CD4-positive, alpha-beta T cell (primary cell): ENCODE data around the gene INTS11. TPM values are rescaled to one million over a fixed set of nuclear protein-coding genes. Genes with fewer than 3 reads are reported as not detected.

Experiments used
- ATAC-seq: fragments of 200-7000 bp; cut with Tn5 transposase; one replicate; pipeline ENCODE4 v1.10.0; 2022; ENCODE audit warnings: mild to moderate bottlenecking; ENCODE audit not compliant: poor library complexity
- CTCF ChIA-PET: fragments of 350-600 bp; sonication (Branson Sonifier 250); formaldehyde crosslinking; loops from one replicate; lab custom pipeline; 2021; ENCODE audit warnings: antibody characterized with exemption, inconsistent platforms; lab: Charles Lee
- POLR2A ChIA-PET: fragments of 350-600 bp; sonication (Branson Sonifier 250); formaldehyde crosslinking; loops from one replicate; lab custom pipeline; 2021; ENCODE audit warnings: antibody characterized with exemption, inconsistent platforms; lab: Charles Lee
- DNase-seq, 14 experiments: peaks; one replicate each; pipeline ENCODE4 v3.0.0-alpha.2; 2013 to 2020; ENCODE audit warnings: mixed read lengths in 2 of 14
- H3K27ac ChIP-seq, 2 donors: one replicate each; pipeline versions ENCODE4 v1.5.1 to v1.7.0; 2013; ENCODE audit warnings: low read length in 2 of 2, low read depth in 1 of 2, mild to moderate bottlenecking in 1 of 2
- H3K27me3 ChIP-seq, 2 experiments: 1 replicate in 1 of 2; 2 replicates in 1 of 2; pipeline versions ENCODE4 v1.6.1 to v1.7.0; 2013; ENCODE audit warnings: low read length in 2 of 2, control low read depth in 1 of 2, mild to moderate bottlenecking in 1 of 2, moderate library complexity in 1 of 2; ENCODE audit not compliant: insufficient read depth in 2 of 2, control insufficient read depth in 1 of 2
- H3K36me3 ChIP-seq: one replicate; pipeline ENCODE4 v1.6.1; 2013; ENCODE audit warnings: low read length, control low read depth; ENCODE audit not compliant: insufficient read depth
- H3K4me1 ChIP-seq: one replicate; pipeline ENCODE4 v1.6.1; 2013; ENCODE audit warnings: low read length, control low read depth; ENCODE audit not compliant: insufficient read depth
- H3K4me3 ChIP-seq: one replicate; pipeline ENCODE4 v1.5.1; 2013; ENCODE audit warnings: mild to moderate bottlenecking, low read length, moderate library complexity
- H3K9me3 ChIP-seq, 2 experiments: 1 replicate in 1 of 2; 2 replicates in 1 of 2; pipeline versions ENCODE4 v1.6.1 to v1.7.0; 2013; ENCODE audit warnings: low read length in 2 of 2, mild to moderate bottlenecking in 2 of 2, control low read depth in 1 of 2, moderate library complexity in 1 of 2; ENCODE audit not compliant: control insufficient read depth in 1 of 2, insufficient read depth in 1 of 2
- H3K27ac Mint-ChIP-seq: one replicate; pipeline ENCODE4 v1.8.0; 2020; ENCODE audit warnings: mixed read lengths
- H3K27me3 Mint-ChIP-seq: one replicate; pipeline ENCODE4 v1.8.0; 2021; ENCODE audit warnings: mixed read lengths
- H3K36me3 Mint-ChIP-seq: one replicate; pipeline ENCODE4 v1.8.0; 2021; ENCODE audit warnings: low read depth, mixed read lengths
- H3K4me1 Mint-ChIP-seq: one replicate; pipeline ENCODE4 v1.8.0; 2021; ENCODE audit warnings: low read depth, mixed read lengths
- H3K4me3 Mint-ChIP-seq: one replicate; pipeline ENCODE4 v1.8.0; 2020; ENCODE audit warnings: mild to moderate bottlenecking, mixed read lengths
- H3K9me3 Mint-ChIP-seq: one replicate; pipeline ENCODE4 v1.8.0; 2020; ENCODE audit warnings: mixed read lengths
- CTCF ChIP-seq: fragments of 200-600 bp; IDR thresholded peaks from one replicate; pipeline ENCODE4 v1.8.0; 2022; ENCODE audit warnings: antibody characterized with exemption, mild to moderate bottlenecking
- intact Hi-C, 2 experiments: fragments of 100-400 bp; cut with DNase I in 1 of 2; cut with micrococcal nuclease in 1 of 2; formaldehyde crosslinking; loops; one replicate each; pipeline versions ENCODE4 v1.15.1 to v1.9.0; 2023 to 2025; cut with DNase I, micrococcal nuclease
- total RNA-seq, 174 experiments: library from RNA in 2 of 174; stranded (reverse) in 2 of 174; gene quantifications; one replicate each; pipeline ENCODE4 v1.2.3 and lab custom pipeline; 2021 to 2026

INTS11 gene
- total RNA-seq, 2 experiments from 2014 or later: 130 to 137 TPM

- H3K27me3 ChIP-seq: peaks cover 37 to 50% of the 10 kb centered on the region in 2 experiments
- no peak overlapping the region for H3K27ac Mint-ChIP-seq
- H3K36me3 Mint-ChIP-seq: no peaks in the 10 kb centered on the region
- intact Hi-C loops: no loop called here
- H3K27me3 Mint-ChIP-seq: peaks cover 47% of the 10 kb centered on the region
- no peak overlapping the region for H3K4me3 ChIP-seq
- H3K9me3 Mint-ChIP-seq: no peaks in the 10 kb centered on the region
- peaks cover 54% of the 10 kb centered on the region for H3K4me1 ChIP-seq
- no peak for TF ChIP-seq CTCF
- ATAC-seq: no peak
- H3K9me3 ChIP-seq: peaks cover 0 to 31% of the 10 kb centered on the region in 2 experiments
- DNase-seq: no peak
- H3K4me3 Mint-ChIP-seq: no peak overlapping the region
- H3K27ac ChIP-seq: no peak overlapping the region
- ChIA-PET POLR2A (interaction anchor here (0.8 to 1.0 kb wide), 2 partner anchors 19 to 51 kb away, joined by 3 read pairs; no protein-coding TSS in a partner anchor), CTCF (no interaction called here)
- peaks cover 32% of the 10 kb centered on the region for H3K4me1 Mint-ChIP-seq
- H3K36me3 ChIP-seq: no peaks in the 10 kb centered on the region
Measured at GRCh38 chr1:1356166-1356795, 31.8 kb upstream of the INTS11 start.

GRCh38 chr1:1355416-1355815, 31.0 kb upstream of the INTS11 start:
- intact Hi-C loops: loop anchor here in 1 of 2 experiments (2.0 kb wide), 1 partner anchor 15 kb away; no protein-coding TSS in a partner anchor
- POLR2A ChIA-PET: interaction anchor here (0.8 to 2.3 kb wide), 3 partner anchors 16 to 50 kb away, joined by 3 to 12 read pairs (median 3); no protein-coding TSS in a partner anchor
- H3K4me1 ChIP-seq: peaks cover 54% of the 10 kb centered on the region
- H3K4me1 Mint-ChIP-seq: peaks cover 28% of the 10 kb centered on the region
- H3K4me3 Mint-ChIP-seq: no peak overlapping the region
- H3K4me3 ChIP-seq: no peak overlapping the region
- no peak for DNase-seq
- ATAC-seq: no peak
- no peaks in the 10 kb centered on the region for H3K36me3 Mint-ChIP-seq
- CTCF ChIA-PET: no interaction called here
- H3K27ac ChIP-seq: no peak overlapping the region
- peaks cover 37 to 50% of the 10 kb centered on the region in 2 experiments for H3K27me3 ChIP-seq
- H3K27ac Mint-ChIP-seq: no peak overlapping the region
- H3K9me3 Mint-ChIP-seq: no peaks in the 10 kb centered on the region
- TF ChIP-seq CTCF: no peak
- no peaks in the 10 kb centered on the region for H3K36me3 ChIP-seq
- H3K27me3 Mint-ChIP-seq: peaks cover 41% of the 10 kb centered on the region
- H3K9me3 ChIP-seq: peaks cover 0 to 31% of the 10 kb centered on the region in 2 experiments

- intact Hi-C loops: loop anchor here in 1 of 2 experiments (2.0 kb wide), 1 partner anchor 16 kb away; no protein-coding TSS in a partner anchor
- Mint-ChIP-seq H3K27ac (no peak overlapping the region), H3K27me3 (peaks cover 41% of the 10 kb centered on the region), H3K36me3 (no peaks in the 10 kb centered on the region), H3K4me3 (peak overlapping the region; percentile 7), H3K4me1 (peaks cover 28% of the 10 kb centered on the region), H3K9me3 (no peaks in the 10 kb centered on the region)
- Histone ChIP-seq H3K27ac (no peak overlapping the region), H3K4me3 (no peak overlapping the region), H3K4me1 (peaks cover 48% of the 10 kb centered on the region), H3K36me3 (no peaks in the 10 kb centered on the region), H3K27me3 (peaks cover 32 to 50% of the 10 kb centered on the region in 2 experiments), H3K9me3 (peaks cover 0 to 31% of the 10 kb centered on the region in 2 experiments)
- ChIA-PET CTCF (interaction anchor here (2.0 kb wide), 1 partner anchor 17 kb away, joined by 9 read pairs; no protein-coding TSS in a partner anchor), POLR2A (interaction anchor here (0.6 to 2.3 kb wide), 4 partner anchors 11 to 341 kb away, joined by 3 to 12 read pairs (median 3); no protein-coding TSS in a partner anchor)
- ATAC-seq (no peak), DNase-seq (peak in 3 of 14 experiments; percentile 39 to 65 (median 62))
- TF ChIP-seq CTCF: no peak
Measured at GRCh38 chr1:1354271-1355247, 30.1 kb upstream of the INTS11 start.
